K562 (cell line): ENCODE measurements around the gene HBP1. TPM values are rescaled to one million over a fixed set of nuclear protein-coding genes. Genes with fewer than 3 reads are reported as not detected.
A peak's percentile ranks its signal among the peaks of the same experiment; 100 is the strongest.

ENCODE experiments used
- ARID2 ChIP-seq: fragments of 450-650 bp; IDR thresholded peaks from 2 replicates; pipeline ENCODE4 v1.6.1; 2017; ENCODE audit warnings: antibody characterized with exemption, mild to moderate bottlenecking
- C11orf30 ChIP-seq: fragments of 450-650 bp; IDR thresholded peaks from 2 replicates; pipeline ENCODE4 v1.6.1; 2016; ENCODE audit warnings: low read depth, mild to moderate bottlenecking
- CBX1 ChIP-seq: sonication (generic); IDR thresholded peaks from 2 replicates; pipeline ENCODE4 v1.6.1; 2016; ENCODE audit warnings: antibody characterized with exemption, low read depth, mild to moderate bottlenecking
- CC2D1A ChIP-seq: fragments of 450-650 bp; IDR thresholded peaks from 2 replicates; pipeline ENCODE4 v1.6.1; 2017; ENCODE audit warnings: mild to moderate bottlenecking
- ETV6 ChIP-seq, 3 experiments: fragments of 150-350 bp in 1 of 3; sonication (generic) in 1 of 3; formaldehyde crosslinking in 1 of 3; IDR thresholded peaks; 2 replicates each; pipeline versions ENCODE4 v1.6.1 to v1.8.0; 2014 to 2022; ENCODE audit warnings: borderline replicate concordance in 2 of 3, low read depth in 2 of 3, antibody characterized with exemption in 1 of 3, low read length in 1 of 3, mild to moderate bottlenecking in 1 of 3, missing genetic modification reagents in 1 of 3
- FOXK2 ChIP-seq, 2 experiments: fragments of 450-650 bp; IDR thresholded peaks in 1 of 2; conservative IDR thresholded peaks in 1 of 2; 2 replicates each; pipeline ENCODE4 v1.6.1; 2016; ENCODE audit warnings: low read depth in 2 of 2, mild to moderate bottlenecking in 1 of 2
- FOXM1 ChIP-seq, 2 experiments: fragments of 450-650 bp in 1 of 2; sonication (generic) in 1 of 2; formaldehyde crosslinking in 1 of 2; IDR thresholded peaks; 2 replicates each; pipeline versions ENCODE4 v1.6.1 to v1.9.0; 2017 to 2022; ENCODE audit warnings: low read depth in 2 of 2, mild to moderate bottlenecking in 2 of 2, missing genetic modification reagents in 1 of 2, moderate library complexity in 1 of 2
- HNRNPUL1 ChIP-seq: fragments of 200-400 bp; formaldehyde crosslinking; IDR thresholded peaks from 2 replicates; pipeline ENCODE4 v1.6.1; 2017; ENCODE audit warnings: low read length
- HSF4 ChIP-seq: fragments of 250-450 bp; sonication (Bioruptor Pico); IDR thresholded peaks from 2 replicates; pipeline ENCODE4 v2.1.2; 2022; ENCODE audit warnings: mild to moderate bottlenecking, moderate library complexity, borderline replicate concordance
- POLR2H ChIP-seq: IDR thresholded peaks from 2 replicates; pipeline ENCODE4 v1.6.1; 2016; ENCODE audit warnings: missing genetic modification characterization, low read depth, mild to moderate bottlenecking, control low read depth, missing compliant biosample characterization, moderate library complexity
- SMARCA4 ChIP-seq: fragments of 450-650 bp; IDR thresholded peaks from 2 replicates; pipeline ENCODE4 v1.6.1; 2016
- TAL1 ChIP-seq: fragments of 450-650 bp; IDR thresholded peaks from 2 replicates; pipeline ENCODE4 v1.6.1; 2016; ENCODE audit warnings: mild to moderate bottlenecking
- TCF7 ChIP-seq: sonication (generic); IDR thresholded peaks from 2 replicates; pipeline ENCODE4 v1.6.1; 2016; ENCODE audit warnings: antibody characterized with exemption, borderline replicate concordance
- THRAP3 ChIP-seq: fragments of 450-650 bp; IDR thresholded peaks from 2 replicates; pipeline ENCODE4 v1.6.1; 2016; ENCODE audit warnings: mild to moderate bottlenecking, inconsistent platforms, borderline replicate concordance
- TRIM24 ChIP-seq, 2 experiments: fragments of 450-650 bp; IDR thresholded peaks; 2 replicates each; pipeline ENCODE4 v1.6.1; 2016
- ZKSCAN8 ChIP-seq: fragments of 200-800 bp; sonication (Bioruptor generic); IDR thresholded peaks from 2 replicates; pipeline ENCODE4 v1.6.1; 2016; ENCODE audit warnings: missing genetic modification characterization, missing compliant biosample characterization
- ZNF212 ChIP-seq: fragments of 450-650 bp; formaldehyde crosslinking; IDR thresholded peaks from 2 replicates; pipeline ENCODE4 v1.4.0; 2020; ENCODE audit warnings: mild to moderate bottlenecking
- ZNF41 ChIP-seq: fragments of 250-450 bp; sonication (Bioruptor Pico); conservative IDR thresholded peaks from 2 replicates; pipeline ENCODE4 v1.4.0; 2020; ENCODE audit warnings: mild to moderate bottlenecking
- polyA plus RNA-seq, 8 experiments: library from polyadenylated mRNA; depleted of rRNA in 4 of 8; stranded (reverse) in 5 of 8; unstranded in 3 of 8; fragments of >200 nt; fragmentation: Nextera tagmentation in 2 of 8; fragmentation: Illumina TruSeq in 1 of 8; extraction: Ambion mirVana in 2 of 8; extraction: Trizol in 1 of 8; gene quantifications; 2 replicates each; pipeline versions ENCODE4 v1.2.1 to v1.2.3, GENCODE V29; 2011 to 2014; ENCODE audit warnings: inconsistent platforms in 1 of 8, missing spikeins in 1 of 8
- total RNA-seq, 7 experiments: library from RNA; depleted of rRNA in 6 of 7; stranded (reverse); fragments of >200 nt in 6 of 7; fragmentation: Illumina TruSeq in 2 of 7; extraction: Trizol in 2 of 7; gene quantifications; 2 replicates each; pipeline versions ENCODE4 v1.2.1 to v1.2.3, GENCODE V29; 2011 to 2021; ENCODE audit warnings: low replicate concordance in 1 of 7
- TF ChIP-seq, protein P1 (sequence below): fragments of 250-450 bp; sonication (Bioruptor Pico); IDR thresholded peaks from 2 replicates; pipeline ENCODE4 v1.8.0; 2022; ENCODE audit warnings: inconsistent platforms
- TF ChIP-seq, protein P2 (sequence below): sonication (generic); formaldehyde crosslinking; IDR thresholded peaks from 2 replicates; pipeline ENCODE4 v1.8.1; 2022; ENCODE audit warnings: missing genetic modification reagents
- TF ChIP-seq, protein P3 (sequence below): fragments of 250-450 bp; sonication (Bioruptor Pico); IDR thresholded peaks from 2 replicates; pipeline ENCODE4 v1.9.0; 2021; ENCODE audit warnings: mild to moderate bottlenecking
- TF ChIP-seq, protein P4 (sequence below): IDR thresholded peaks from 2 replicates; pipeline ENCODE4 v1.6.1; 2011; ENCODE audit warnings: borderline replicate concordance, low read depth, mild to moderate bottlenecking, moderate library complexity, low read length; ENCODE audit not compliant: insufficient read depth, poor library complexity, severe bottlenecking

The HBP1 gene
- total and polyA plus RNA-seq, 9 of the 15 experiments (the other 6 are each of a cell fraction or from before 2014, with no cell fraction given) = 18.7 to 59.9 (median 27.0) TPM

DNA sequence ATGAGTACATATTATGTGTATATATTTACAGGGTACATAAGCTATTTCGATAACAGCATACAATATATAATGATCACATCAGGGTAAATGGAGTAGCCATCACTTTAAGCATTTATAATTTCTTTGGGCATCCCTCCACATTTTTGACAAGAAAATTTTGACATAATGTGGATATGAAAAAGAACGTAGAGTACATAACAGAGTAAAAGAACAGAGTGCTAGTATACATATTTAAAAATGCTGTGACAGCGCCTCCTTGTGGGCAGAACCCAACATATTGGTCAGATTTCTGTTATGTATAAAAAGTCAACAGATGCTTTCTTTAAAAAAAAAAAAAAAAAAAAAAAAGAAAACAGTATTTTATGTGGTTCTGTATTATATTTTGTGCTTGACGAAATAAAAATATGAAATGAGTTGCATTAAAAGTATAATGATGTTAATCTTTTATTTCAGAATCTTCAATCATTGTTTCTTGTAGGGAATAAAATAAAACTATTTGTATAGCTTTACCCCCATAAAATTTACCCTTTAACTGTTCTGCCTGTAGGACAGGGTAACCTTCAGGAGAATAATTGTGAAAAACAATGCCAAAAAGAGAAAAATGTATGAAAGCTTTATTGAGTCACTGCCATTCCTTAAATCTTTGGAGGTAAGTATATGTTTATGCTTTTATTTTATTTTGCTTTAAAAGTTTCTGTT, 18.3 kb upstream of the HBP1 start (continued):
- peak; percentile 16; the same call in 1 of the 2 replicates for TF ChIP-seq C11orf30
- TF ChIP-seq TCF7 = no peak
- TF ChIP-seq TAL1 = 0 out of 2 replicates have a peak, but pooled peaks have one; percentile 1
- no peak for TF ChIP-seq HNRNPUL1
- 0 out of 2 replicates have a peak, but pooled peaks have one; percentile 13 for TF ChIP-seq THRAP3
- 0 out of 2 replicates have a peak, but pooled peaks have one; percentile 28 for TF ChIP-seq SMARCA4
- TF ChIP-seq TRIM24 (IDR thresholded peaks at IDR 0.05) = no peak
- peak; percentile 71 for TF ChIP-seq CC2D1A
- TF ChIP-seq ETV6 (IDR thresholded peaks at IDR 0.05; ENCODE audit: borderline replicate concordance in 1 of 2, low read depth in 2 of 2, low read length in 1 of 2) = no peak
- no peak for TF ChIP-seq ETV6 (CRISPR knock-in tag; IDR thresholded peaks at IDR 0.05; ENCODE audit: borderline replicate concordance)
- peak; percentile 63 for TF ChIP-seq POLR2H
- TF ChIP-seq, protein P1, sequence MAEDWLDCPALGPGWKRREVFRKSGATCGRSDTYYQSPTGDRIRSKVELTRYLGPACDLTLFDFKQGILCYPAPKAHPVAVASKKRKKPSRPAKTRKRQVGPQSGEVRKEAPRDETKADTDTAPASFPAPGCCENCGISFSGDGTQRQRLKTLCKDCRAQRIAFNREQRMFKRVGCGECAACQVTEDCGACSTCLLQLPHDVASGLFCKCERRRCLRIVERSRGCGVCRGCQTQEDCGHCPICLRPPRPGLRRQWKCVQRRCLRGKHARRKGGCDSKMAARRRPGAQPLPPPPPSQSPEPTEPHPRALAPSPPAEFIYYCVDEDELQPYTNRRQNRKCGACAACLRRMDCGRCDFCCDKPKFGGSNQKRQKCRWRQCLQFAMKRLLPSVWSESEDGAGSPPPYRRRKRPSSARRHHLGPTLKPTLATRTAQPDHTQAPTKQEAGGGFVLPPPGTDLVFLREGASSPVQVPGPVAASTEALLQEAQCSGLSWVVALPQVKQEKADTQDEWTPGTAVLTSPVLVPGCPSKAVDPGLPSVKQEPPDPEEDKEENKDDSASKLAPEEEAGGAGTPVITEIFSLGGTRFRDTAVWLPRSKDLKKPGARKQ (CRISPR knock-in tag) = peak; percentile 62; the same call in 1 of the 2 replicates
- TF ChIP-seq ARID2 = peak; percentile 79
- TF ChIP-seq, protein P2, sequence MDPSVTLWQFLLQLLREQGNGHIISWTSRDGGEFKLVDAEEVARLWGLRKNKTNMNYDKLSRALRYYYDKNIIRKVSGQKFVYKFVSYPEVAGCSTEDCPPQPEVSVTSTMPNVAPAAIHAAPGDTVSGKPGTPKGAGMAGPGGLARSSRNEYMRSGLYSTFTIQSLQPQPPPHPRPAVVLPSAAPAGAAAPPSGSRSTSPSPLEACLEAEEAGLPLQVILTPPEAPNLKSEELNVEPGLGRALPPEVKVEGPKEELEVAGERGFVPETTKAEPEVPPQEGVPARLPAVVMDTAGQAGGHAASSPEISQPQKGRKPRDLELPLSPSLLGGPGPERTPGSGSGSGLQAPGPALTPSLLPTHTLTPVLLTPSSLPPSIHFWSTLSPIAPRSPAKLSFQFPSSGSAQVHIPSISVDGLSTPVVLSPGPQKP (CRISPR knock-in tag) = no peak
- TF ChIP-seq, protein P3, sequence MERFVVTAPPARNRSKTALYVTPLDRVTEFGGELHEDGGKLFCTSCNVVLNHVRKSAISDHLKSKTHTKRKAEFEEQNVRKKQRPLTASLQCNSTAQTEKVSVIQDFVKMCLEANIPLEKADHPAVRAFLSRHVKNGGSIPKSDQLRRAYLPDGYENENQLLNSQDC (CRISPR knock-in tag) = no peak
- TF ChIP-seq ZKSCAN8 (CRISPR knock-in tag) = 0 out of 2 replicates have a peak, but pooled peaks have one; percentile 14
- TF ChIP-seq HSF4 (CRISPR knock-in tag) = peak; percentile 35; the same call in 1 of the 2 replicates
- TF ChIP-seq CBX1 = no peak
- TF ChIP-seq, protein P4, sequence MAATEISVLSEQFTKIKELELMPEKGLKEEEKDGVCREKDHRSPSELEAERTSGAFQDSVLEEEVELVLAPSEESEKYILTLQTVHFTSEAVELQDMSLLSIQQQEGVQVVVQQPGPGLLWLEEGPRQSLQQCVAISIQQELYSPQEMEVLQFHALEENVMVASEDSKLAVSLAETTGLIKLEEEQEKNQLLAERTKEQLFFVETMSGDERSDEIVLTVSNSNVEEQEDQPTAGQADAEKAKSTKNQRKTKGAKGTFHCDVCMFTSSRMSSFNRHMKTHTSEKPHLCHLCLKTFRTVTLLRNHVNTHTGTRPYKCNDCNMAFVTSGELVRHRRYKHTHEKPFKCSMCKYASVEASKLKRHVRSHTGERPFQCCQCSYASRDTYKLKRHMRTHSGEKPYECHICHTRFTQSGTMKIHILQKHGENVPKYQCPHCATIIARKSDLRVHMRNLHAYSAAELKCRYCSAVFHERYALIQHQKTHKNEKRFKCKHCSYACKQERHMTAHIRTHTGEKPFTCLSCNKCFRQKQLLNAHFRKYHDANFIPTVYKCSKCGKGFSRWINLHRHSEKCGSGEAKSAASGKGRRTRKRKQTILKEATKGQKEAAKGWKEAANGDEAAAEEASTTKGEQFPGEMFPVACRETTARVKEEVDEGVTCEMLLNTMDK = peak; percentile 29
- no peak for TF ChIP-seq ZNF212 (CRISPR knock-in tag)
- peak; percentile 44 to 62; a peak in 1 of 4 replicates for TF ChIP-seq FOXK2 (conservative IDR thresholded peaks at IDR 0.05 in 1 of 2, IDR thresholded peaks at IDR 0.05 in 1 of 2; ENCODE audit: low read depth in 2 of 2)
- TF ChIP-seq ZNF41 (CRISPR knock-in tag) = no peak
- 0 out of 2 replicates have a peak, but pooled peaks have one; percentile 19 for TF ChIP-seq FOXM1 (IDR thresholded peaks at IDR 0.05; ENCODE audit: low read depth)
- no peak for TF ChIP-seq FOXM1 (CRISPR knock-in tag; IDR thresholded peaks at IDR 0.05; ENCODE audit: low read depth)
